GM10248 (cell line): ENCODE measurements around the gene TNN.

ENCODE experiments used
- CTCF ChIA-PET: fragments of 300-600 bp; sonication (Branson Sonifier 250); formaldehyde crosslinking; extraction: SDS; loops from one replicate; lab custom pipeline; 2021; ENCODE audit warnings: antibody characterized with exemption; lab: Yijun Ruan, JAX
- POLR2A ChIA-PET: fragments of 350-650 bp; sonication (Branson Sonifier 250); formaldehyde crosslinking; extraction: SDS; loops from one replicate; lab custom pipeline; 2020; ENCODE audit warnings: antibody characterized with exemption; lab: Yijun Ruan, JAX
- DNase-seq: peaks from one replicate; pipeline ENCODE4 v3.0.0; 2012; ENCODE audit errors: extremely low spot score
- TF ChIP-seq, protein P1 (sequence below): IDR thresholded peaks from 2 replicates; pipeline ENCODE4 v1.5.1; 2012; ENCODE audit warnings: mild to moderate bottlenecking, low read depth; ENCODE audit errors: extremely low read depth, missing control alignments, control extremely low read depth

Gene TNN

GRCh38 chr1:175045097-175045496, 22.5 kb upstream of the TNN start:
- no peak for DNase-seq
- CTCF ChIA-PET, result interaction anchor here (1.3 kb wide), 2 partner anchors 9 to 107 kb away, joined by 3 read pairs; no protein-coding TSS in a partner anchor
- TF ChIP-seq, protein P1, sequence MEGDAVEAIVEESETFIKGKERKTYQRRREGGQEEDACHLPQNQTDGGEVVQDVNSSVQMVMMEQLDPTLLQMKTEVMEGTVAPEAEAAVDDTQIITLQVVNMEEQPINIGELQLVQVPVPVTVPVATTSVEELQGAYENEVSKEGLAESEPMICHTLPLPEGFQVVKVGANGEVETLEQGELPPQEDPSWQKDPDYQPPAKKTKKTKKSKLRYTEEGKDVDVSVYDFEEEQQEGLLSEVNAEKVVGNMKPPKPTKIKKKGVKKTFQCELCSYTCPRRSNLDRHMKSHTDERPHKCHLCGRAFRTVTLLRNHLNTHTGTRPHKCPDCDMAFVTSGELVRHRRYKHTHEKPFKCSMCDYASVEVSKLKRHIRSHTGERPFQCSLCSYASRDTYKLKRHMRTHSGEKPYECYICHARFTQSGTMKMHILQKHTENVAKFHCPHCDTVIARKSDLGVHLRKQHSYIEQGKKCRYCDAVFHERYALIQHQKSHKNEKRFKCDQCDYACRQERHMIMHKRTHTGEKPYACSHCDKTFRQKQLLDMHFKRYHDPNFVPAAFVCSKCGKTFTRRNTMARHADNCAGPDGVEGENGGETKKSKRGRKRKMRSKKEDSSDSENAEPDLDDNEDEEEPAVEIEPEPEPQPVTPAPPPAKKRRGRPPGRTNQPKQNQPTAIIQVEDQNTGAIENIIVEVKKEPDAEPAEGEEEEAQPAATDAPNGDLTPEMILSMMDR, result no peak
- POLR2A ChIA-PET, result no interaction called here

- POLR2A ChIA-PET, result no interaction called here
- DNase-seq, result no peak
- TF ChIP-seq, protein P1, result no peak
- CTCF ChIA-PET, result interaction anchor here (1.3 kb wide), 1 partner anchor 9 kb away, joined by 3 read pairs; no protein-coding TSS in a partner anchor
These were observed 22.1 kb upstream of the TNN start for GRCh38 chr1:175045519-175045918.

- POLR2A ChIA-PET, result no interaction called here
These were observed 16.6 kb upstream of the TNN start for GRCh38 chr1:175050992-175051391.

DNA sequence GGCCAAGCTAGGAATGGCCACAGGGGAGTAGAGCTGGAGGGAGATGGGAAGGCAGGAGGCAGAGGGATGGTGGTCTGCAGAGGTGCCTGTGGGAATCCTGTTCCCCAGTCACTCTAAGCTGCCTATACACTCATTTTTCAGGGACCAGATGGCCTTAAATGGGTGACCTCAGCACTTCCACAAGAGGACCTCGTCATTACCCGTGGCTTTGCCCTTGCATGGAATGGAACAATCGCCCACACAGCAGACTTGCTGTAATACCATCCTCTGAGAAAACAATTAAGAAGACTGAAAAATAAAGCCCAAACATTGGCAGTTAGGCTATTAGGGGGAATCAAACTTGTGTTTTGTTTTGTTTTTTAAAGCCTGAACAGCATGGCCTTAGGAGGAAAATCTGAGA, 12.9 kb upstream of the TNN start:
- ChIA-PET POLR2A (no interaction called here), CTCF (interaction anchor here (0.7 to 1.5 kb wide), 4 partner anchors 9 to 97 kb away, joined by 3 to 4 read pairs (median 3); no protein-coding TSS in a partner anchor)
- TF ChIP-seq, protein P1, result no peak
- DNase-seq, result no peak

More at GRCh38 chr1:175050992-175051391, 16.6 kb upstream of the TNN start:
- CTCF ChIA-PET, result interaction anchor here (1.0 to 1.8 kb wide), 4 partner anchors 20 to 74 kb away, joined by 3 to 6 read pairs (median 4); partner anchors contain the start of gene MRPS14
- DNase-seq, result no peak
- TF ChIP-seq, protein P1, result no peak

GRCh38 chr1:175062339-175062738, 5.3 kb upstream of the TNN start:
- POLR2A ChIA-PET, result no interaction called here
- DNase-seq, result no peak
- TF ChIP-seq, protein P1, result no peak
- CTCF ChIA-PET, result interaction anchor here (0.9 to 1.3 kb wide), 4 partner anchors 15 to 89 kb away, joined by 3 to 4 read pairs (median 3); no protein-coding TSS in a partner anchor

- ChIA-PET CTCF (interaction anchor here (0.9 to 1.3 kb wide), 4 partner anchors 14 to 89 kb away, joined by 3 to 4 read pairs (median 3); no protein-coding TSS in a partner anchor), POLR2A (no interaction called here)
- TF ChIP-seq, protein P1, result no peak
- DNase-seq, result no peak
These were observed 4.8 kb upstream of the TNN start for GRCh38 chr1:175062858-175063257.

DNA sequence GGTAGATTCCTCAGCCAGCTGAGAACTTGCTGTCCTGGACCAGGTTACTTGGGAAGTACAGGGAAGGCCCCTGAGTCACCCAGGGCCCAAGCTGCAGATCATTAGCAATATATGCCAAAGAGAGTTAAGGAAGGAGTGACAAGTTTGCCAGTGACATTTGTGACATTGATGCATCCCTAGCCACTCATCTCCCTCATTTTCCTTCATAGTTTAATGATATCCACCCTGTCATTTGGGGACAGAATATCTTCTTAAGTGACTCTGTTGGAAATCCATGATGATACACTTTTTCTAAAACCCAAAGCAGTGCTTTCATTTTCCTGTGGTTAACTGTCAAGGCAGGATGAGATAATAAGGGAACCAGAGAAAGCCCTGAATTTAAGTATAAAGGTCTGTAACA, 3.2 kb downstream of the TNN start:
- TF ChIP-seq, protein P1, result no peak
- ChIA-PET POLR2A (no interaction called here), CTCF (no interaction called here)
- DNase-seq, result no peak
